HEK293 (cell line): Measurements from ENCODE around the gene ZNF668.
"Not testable (repeated sequence)": the region's sequence is repeated elsewhere in the genome, so short reads cannot be mapped to it uniquely, and the experiment has no call there.

ENCODE experiments used
- CTCF ChIA-PET: fragments of 350-600 bp; formaldehyde crosslinking; extraction: SDS; loops from one replicate; lab custom pipeline; 2021; ENCODE audit warnings: antibody characterized with exemption; lab: Yijun Ruan, JAX
- POLR2A ChIA-PET: fragments of 300-600 bp; formaldehyde crosslinking; extraction: SDS; loops from one replicate; lab custom pipeline; 2020; ENCODE audit warnings: antibody characterized with exemption, inconsistent platforms; lab: Yijun Ruan, JAX
- H3K27ac ChIP-seq: fragments of 200-500 bp; sonication (Bioruptor generic); 2 replicates; pipeline ENCODE4 v1.5.1; 2014; ENCODE audit warnings: low read depth, low read length, control low read depth, inconsistent platforms; ENCODE audit errors: extremely low read depth
- H3K36me3 ChIP-seq, 2 experiments: fragments of 200-500 bp in 1 of 2; sonication (Bioruptor generic) in 1 of 2; 1 replicate in 1 of 2; 2 replicates in 1 of 2; pipeline ENCODE4 v1.5.1; 2014 to 2017; ENCODE audit warnings: inconsistent platforms in 2 of 2, low read length in 2 of 2; ENCODE audit not compliant: control insufficient read depth in 2 of 2, insufficient read depth in 1 of 2
- H3K4me1 ChIP-seq: fragments of 200-500 bp; sonication (Bioruptor generic); 2 replicates; pipeline ENCODE4 v1.5.1; 2014; ENCODE audit warnings: mild to moderate bottlenecking, low read length, inconsistent platforms; ENCODE audit not compliant: control insufficient read depth, insufficient read depth
- H3K4me3 ChIP-seq: 2 replicates; pipeline ENCODE4 v1.5.1; 2011; ENCODE audit warnings: low read depth, mild to moderate bottlenecking, control low read depth, low read length, moderate library complexity
- H3K9me3 ChIP-seq: fragments of 200-500 bp; sonication (Bioruptor generic); 2 replicates; pipeline ENCODE4 v1.5.1; 2014; ENCODE audit warnings: low read depth, low read length, inconsistent platforms; ENCODE audit not compliant: control insufficient read depth, insufficient read depth
- ZNF121 ChIP-seq: fragments of 450-650 bp; formaldehyde crosslinking; IDR thresholded peaks from 2 replicates; pipeline ENCODE4 v1.5.1; 2016; ENCODE audit warnings: missing biosample characterization, missing genetic modification characterization
- ZNF513 ChIP-seq: fragments of 450-650 bp; IDR thresholded peaks from 2 replicates; pipeline ENCODE4 v1.5.1; 2018; ENCODE audit warnings: missing biosample characterization, missing genetic modification characterization

Gene ZNF668

GRCh38 chr16:31013292-31013691, 60.7 kb downstream of the ZNF668 start:
- H3K36me3 ChIP-seq, H3K4me1 ChIP-seq, H3K4me3 ChIP-seq, H3K9me3 ChIP-seq, H3K27ac ChIP-seq: not testable (repeated sequence)
- ChIA-PET CTCF (interaction anchor here (0.6 kb wide), 1 partner anchor 91 kb away, joined by 3 read pairs; no protein-coding TSS in a partner anchor), POLR2A (interaction anchor here (0.9 kb wide), 1 partner anchor 9 kb away, joined by 3 read pairs; no protein-coding TSS in a partner anchor)
- TF ChIP-seq ZNF513, result peak; percentile 90

GRCh38 chr16:31011815-31012214, 62.2 kb downstream of the ZNF668 start:
- H3K9me3 ChIP-seq, POLR2A ChIA-PET: not testable (repeated sequence)
- CTCF ChIA-PET, result interaction anchor here (1.0 kb wide), 1 partner anchor 14 kb away, joined by 5 read pairs; no protein-coding TSS in a partner anchor

More at GRCh38 chr16:31011815-31012214, 62.2 kb downstream of the ZNF668 start:
- not testable (repeated sequence) for H3K4me3 ChIP-seq, H3K27ac ChIP-seq
- TF ChIP-seq ZNF121 (tag by site-specific recombination), result peak; percentile 81
- TF ChIP-seq, all 188 proteins: peak for 1; not testable (repeated sequence) for 187
- not testable (repeated sequence) for H3K36me3 ChIP-seq, H3K4me1 ChIP-seq
